ENCODE results near the gene LAMA3. TPM values are rescaled to one million over a fixed set of nuclear protein-coding genes. Genes with fewer than 3 reads are reported as not detected.

Gene LAMA3
- total RNA-seq, 1 experiment from 2014 or later, result 9.5 TPM

- DNase-seq (ENCODE audit: low spot score), result no peak
Measured at GRCh38 chr18:23902396-23902795, 213.1 kb downstream of the LAMA3 start.

DNA sequence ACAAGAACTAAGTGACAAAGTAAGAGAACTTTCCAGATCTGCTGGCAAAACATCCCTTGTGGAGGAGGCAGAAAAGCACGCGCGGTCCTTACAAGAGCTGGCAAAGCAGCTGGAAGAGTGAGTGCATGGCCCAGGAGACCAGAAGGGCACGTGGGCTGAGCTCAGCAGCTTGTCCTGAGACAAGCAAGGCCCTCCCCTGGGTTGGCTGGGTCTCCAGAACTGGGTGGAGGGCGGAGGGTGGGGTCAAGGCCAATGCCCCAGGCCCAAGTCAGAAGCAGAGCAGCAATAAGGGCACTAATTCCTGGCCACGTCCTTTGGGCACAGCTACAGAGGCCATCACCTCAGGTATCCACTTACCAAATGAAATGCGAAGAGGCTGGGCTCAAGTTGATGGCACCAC, 214.7 kb downstream of the LAMA3 start:
- DNase-seq (ENCODE audit: low spot score), result no peak

DNA sequence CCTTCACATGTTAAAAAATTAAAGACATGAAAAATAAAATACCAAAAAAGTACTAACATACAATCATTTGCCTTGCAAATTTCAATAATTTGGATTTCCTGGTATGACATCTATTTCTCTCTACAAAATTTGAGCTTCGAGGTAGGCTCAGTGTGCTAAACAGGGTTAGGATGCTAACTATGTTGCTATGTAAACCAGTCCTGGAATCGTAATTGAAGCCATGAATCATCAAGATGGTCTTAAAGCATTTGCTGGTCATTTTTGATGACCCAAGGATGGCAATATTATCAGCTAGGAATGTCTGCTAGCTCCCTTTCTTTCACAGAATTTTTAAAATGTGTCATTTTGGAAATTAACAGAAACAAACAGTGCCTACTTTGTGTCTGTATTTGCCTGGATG, 217.4 kb downstream of the LAMA3 start:
- no peak for DNase-seq (ENCODE audit: low spot score)

- DNase-seq (ENCODE audit: low spot score), result no peak
Measured at GRCh38 chr18:23908827-23909226, 219.6 kb downstream of the LAMA3 start.

GRCh38 chr18:23910032-23910431, 220.8 kb downstream of the LAMA3 start:
- DNase-seq (ENCODE audit: low spot score), result no peak

DNA sequence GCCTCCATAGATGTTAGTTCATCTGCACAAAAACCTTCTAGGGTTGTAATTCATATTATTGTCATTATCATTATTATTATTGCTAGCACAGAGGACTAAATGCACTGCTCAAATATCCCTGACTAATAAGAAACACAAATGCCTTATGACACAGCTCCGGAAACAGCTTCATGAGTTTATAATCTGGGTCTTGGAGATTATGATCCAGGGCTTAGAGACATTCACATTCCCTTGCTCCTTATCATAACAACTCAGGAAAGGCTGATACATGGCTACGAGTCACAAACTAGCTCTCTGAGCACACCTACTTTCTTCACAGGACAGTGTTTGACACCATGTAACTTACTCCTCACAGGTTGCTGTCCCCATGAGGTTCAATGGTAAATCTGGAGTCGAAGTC, 223.1 kb downstream of the LAMA3 start:
- DNase-seq (ENCODE audit: low spot score), result no peak

DNA sequence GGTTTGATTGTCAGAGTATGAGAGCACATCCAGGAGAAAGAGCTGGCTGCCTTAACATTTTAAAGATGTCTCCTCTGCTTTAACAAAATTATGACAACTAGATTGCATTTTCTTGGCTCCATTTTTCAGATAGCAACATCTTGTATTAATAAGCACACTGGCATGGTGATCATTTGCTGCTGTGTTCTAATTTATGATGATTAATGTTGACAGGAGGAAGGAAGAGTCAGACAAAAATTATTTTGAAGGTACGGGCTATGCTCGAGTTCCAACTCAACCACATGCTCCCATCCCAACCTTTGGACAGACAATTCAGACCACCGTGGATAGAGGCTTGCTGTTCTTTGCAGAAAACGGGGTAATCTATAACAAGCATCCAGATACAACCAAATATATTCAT, 227.1 kb downstream of the LAMA3 start:
- DNase-seq (ENCODE audit: low spot score), result no peak

GRCh38 chr18:23918395-23919032, 229.3 kb downstream of the LAMA3 start:
- peak; percentile 92 for DNase-seq (ENCODE audit: low spot score)

- no peak for DNase-seq (ENCODE audit: low spot score)
Measured at GRCh38 chr18:23920054-23920453, 230.8 kb downstream of the LAMA3 start.

- DNase-seq (ENCODE audit: low spot score), result no peak
Measured at GRCh38 chr18:23921716-23922285, 232.5 kb downstream of the LAMA3 start.

DNA sequence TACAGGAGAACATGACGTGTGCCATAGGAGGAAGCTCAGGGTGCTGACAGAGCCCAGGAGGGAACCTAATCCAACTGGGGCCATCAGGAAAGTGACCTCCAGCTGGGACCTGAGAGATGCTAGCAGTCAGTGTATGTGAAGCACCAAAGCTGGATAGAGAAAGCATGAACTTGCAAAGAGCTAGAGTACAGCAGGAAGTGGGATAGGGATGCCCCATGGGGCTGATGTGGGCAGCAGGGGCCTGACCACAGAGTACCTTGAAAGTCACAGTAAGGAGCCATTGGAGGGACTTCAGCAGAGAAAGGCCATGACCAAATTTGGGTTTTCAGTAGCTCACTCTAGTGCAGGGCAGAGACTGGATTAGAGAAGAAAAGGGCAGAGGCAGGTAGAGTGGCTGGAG, 233.7 kb downstream of the LAMA3 start:
- no peak for DNase-seq (ENCODE audit: low spot score)

- DNase-seq (ENCODE audit: low spot score), result no peak
Measured at GRCh38 chr18:23924813-23925212, 235.6 kb downstream of the LAMA3 start.

DNA sequence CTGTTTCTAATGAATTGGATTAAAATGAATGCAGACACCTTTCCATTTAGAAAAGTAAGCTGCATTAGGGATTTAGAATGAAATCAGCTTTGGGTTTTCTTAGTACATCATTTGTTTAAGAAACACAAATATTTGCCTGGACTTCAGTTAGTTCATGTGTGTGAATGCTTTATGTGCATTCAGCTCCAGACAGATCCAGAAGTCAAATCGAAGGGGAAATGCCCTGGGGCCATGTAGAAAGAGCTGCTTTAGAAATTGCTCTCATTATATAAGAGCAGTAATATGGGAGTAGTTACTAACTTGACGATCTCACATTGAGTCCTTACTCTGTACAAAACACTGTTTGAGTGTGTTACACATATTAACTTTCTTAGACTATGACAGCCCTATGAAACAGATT, 237.3 kb downstream of the LAMA3 start:
- DNase-seq (ENCODE audit: low spot score), result no peak

GRCh38 chr18:23927821-23928746, 238.8 kb downstream of the LAMA3 start:
- no peak for DNase-seq (ENCODE audit: low spot score)

DNA sequence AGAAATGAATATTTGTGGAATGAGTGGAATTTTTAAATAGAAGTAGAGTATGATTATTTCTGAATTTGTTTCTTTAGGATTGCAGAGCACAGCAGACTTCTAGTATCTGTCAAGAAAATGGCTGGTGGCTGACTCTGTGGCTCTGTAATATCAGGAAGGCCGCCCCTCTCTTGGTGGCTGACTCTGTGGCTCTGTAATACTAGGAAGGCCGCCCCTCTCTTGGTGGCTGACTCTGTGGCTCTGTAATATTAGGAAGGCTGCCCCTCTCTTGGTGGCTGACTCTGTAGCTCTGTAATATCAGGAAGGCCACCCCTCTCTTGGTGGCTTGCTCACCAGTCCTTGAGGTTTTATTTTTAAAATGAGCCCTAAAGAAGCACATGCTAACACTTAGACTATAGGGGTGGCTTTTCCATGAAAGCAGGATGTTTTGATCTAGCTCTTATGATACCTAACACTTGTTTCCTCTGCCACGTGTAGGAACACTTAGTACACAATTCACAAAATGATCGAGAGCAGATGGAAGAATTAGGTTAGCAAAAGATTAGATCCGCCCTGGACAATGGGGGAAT, 240.2 kb downstream of the LAMA3 start:
- DNase-seq (ENCODE audit: low spot score), result no peak

GRCh38 chr18:23930002-23930401, 240.7 kb downstream of the LAMA3 start:
- no peak for DNase-seq (ENCODE audit: low spot score)

DNA sequence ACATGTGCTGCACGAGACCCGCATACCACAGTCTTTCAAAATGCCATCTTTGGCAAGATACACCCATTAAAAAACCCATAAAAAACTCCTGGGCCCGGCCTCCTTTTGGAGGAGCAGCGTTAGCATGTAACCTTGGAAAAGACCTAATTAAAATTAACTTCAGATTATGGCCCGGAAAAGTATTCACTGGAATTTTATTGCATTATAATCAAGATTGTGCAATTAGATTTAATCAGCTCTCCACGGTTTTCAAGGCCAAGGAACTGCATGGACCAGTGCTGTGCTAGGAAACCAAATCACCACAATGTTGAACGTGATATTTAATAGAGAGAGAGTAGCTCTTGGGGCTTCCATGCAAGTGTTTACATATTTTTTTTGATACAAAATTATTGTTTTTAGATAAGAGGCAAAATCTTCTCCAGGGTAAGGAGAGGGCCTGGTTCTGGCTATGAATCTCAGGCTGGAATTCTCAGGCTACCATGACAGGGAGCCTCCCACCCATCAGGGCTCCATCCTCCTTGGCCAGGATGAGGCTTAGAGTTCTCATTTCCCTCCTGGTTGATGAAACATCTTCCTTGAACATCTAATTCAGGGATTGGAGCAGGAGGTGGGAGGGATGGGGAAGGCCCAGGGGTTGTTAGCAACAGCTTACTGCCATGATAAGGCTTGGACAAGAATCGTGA, 243.3 kb downstream of the LAMA3 start:
- no peak for DNase-seq (ENCODE audit: low spot score)

- DNase-seq (ENCODE audit: low spot score), result no peak
Measured at GRCh38 chr18:23933407-23933806, 244.2 kb downstream of the LAMA3 start.

GRCh38 chr18:23934252-23934651, 245.0 kb downstream of the LAMA3 start:
- DNase-seq (ENCODE audit: low spot score), result no peak

- no peak for DNase-seq (ENCODE audit: low spot score)
Measured at GRCh38 chr18:23934863-23935262, 245.6 kb downstream of the LAMA3 start.

DNA sequence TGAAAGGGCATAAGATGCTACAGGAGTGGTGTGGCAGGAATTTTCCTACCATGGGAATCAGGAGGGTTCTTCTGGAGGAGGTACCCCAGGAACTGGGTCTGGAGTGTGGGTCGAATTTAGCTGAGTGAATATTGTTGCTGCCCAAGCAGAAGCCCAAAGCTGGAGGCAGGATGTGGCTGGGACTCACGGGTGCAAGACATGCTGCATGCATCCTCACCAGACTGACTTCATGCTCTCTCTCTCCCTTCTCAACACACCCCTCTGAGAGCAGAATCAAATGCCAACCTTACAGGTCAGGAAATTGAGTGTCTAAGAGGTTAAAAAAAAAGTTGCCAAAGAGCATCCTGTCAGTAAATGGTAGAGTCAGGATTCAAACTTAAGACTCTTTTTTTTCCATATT, 246.6 kb downstream of the LAMA3 start:
- no peak for DNase-seq (ENCODE audit: low spot score)
